Renal pelvis (tissue), 4 donors: ENCODE data around the gene SPATA13. TPM values are rescaled to one million over a fixed set of nuclear protein-coding genes. Genes with fewer than 3 reads are reported as not detected.
"Not testable (repeated sequence)": the region's sequence is repeated elsewhere in the genome, so short reads cannot be mapped to it uniquely, and the experiment has no call there.

Experiments used
- DNase-seq: peaks from one replicate; pipeline ENCODE4 v3.0.0-alpha.2; 2013
- polyA plus RNA-seq, 3 donors: library from polyadenylated mRNA; unstranded; fragments of 120-200 nt; gene quantifications; one replicate each; pipeline ENCODE4 v1.2.1, GENCODE V29; 2013; ENCODE audit not compliant: insufficient read length in 3 of 3

Gene SPATA13
- polyA plus RNA-seq, 3 donors, result 45.7 to 66.8 (median 65.9) TPM

- DNase-seq, result no peak
These were observed 148.0 kb downstream of the SPATA13 start for GRCh38 chr13:24308488-24309020.

- not testable (repeated sequence) for DNase-seq
These were observed 148.8 kb downstream of the SPATA13 start, which contains the start of gene C1QTNF9 for GRCh38 chr13:24309300-24309699. Gene C1QTNF9, plus strand, starts transcription at chr13:24309580. Its CDS starts 6,424 bp downstream, at chr13:24316004.

GRCh38 chr13:24313439-24313838 lies 152.9 kb downstream of the SPATA13 start:
- no peak for DNase-seq

- DNase-seq, result not testable (repeated sequence)
These were observed 157.3 kb downstream of the SPATA13 start for GRCh38 chr13:24317835-24318234.

GRCh38 chr13:24318878-24319277 lies 158.4 kb downstream of the SPATA13 start:
- not testable (repeated sequence) for DNase-seq

GRCh38 chr13:24319641-24320040 lies 159.1 kb downstream of the SPATA13 start:
- DNase-seq, result not testable (repeated sequence)

- DNase-seq, result not testable (repeated sequence)
These were observed 160.9 kb downstream of the SPATA13 start for GRCh38 chr13:24321416-24321815.

GRCh38 chr13:24322470-24322869 lies 161.9 kb downstream of the SPATA13 start:
- DNase-seq, result not testable (repeated sequence)

- no peak for DNase-seq
These were observed 162.7 kb downstream of the SPATA13 start for GRCh38 chr13:24323036-24323738.

GRCh38 chr13:24323739-24324075 lies 163.2 kb downstream of the SPATA13 start:
- DNase-seq, result no peak

GRCh38 chr13:24327598-24327997 lies 167.1 kb downstream of the SPATA13 start:
- not testable (repeated sequence) for DNase-seq

GRCh38 chr13:24328145-24328544 lies 167.6 kb downstream of the SPATA13 start:
- DNase-seq, result no peak

GRCh38 chr13:24338721-24339120 lies 178.2 kb downstream of the SPATA13 start:
- no peak for DNase-seq

GRCh38 chr13:24339937-24340607 lies 179.6 kb downstream of the SPATA13 start:
- no peak for DNase-seq

GRCh38 chr13:24340608-24340955 lies 180.1 kb downstream of the SPATA13 start:
- no peak for DNase-seq

GRCh38 chr13:24341439-24341838 lies 180.9 kb downstream of the SPATA13 start:
- DNase-seq, result no peak

- DNase-seq, result no peak
These were observed 187.9 kb downstream of the SPATA13 start for GRCh38 chr13:24348385-24348784.

GRCh38 chr13:24348797-24349515 lies 188.4 kb downstream of the SPATA13 start:
- DNase-seq, result no peak

- not testable (repeated sequence) for DNase-seq
These were observed 189.5 kb downstream of the SPATA13 start for GRCh38 chr13:24349778-24350664.

- no peak for DNase-seq
These were observed 190.9 kb downstream of the SPATA13 start for GRCh38 chr13:24351423-24351822.

- DNase-seq, result no peak
These were observed 193.2 kb downstream of the SPATA13 start for GRCh38 chr13:24353736-24354135.

GRCh38 chr13:24355103-24355502 lies 194.6 kb downstream of the SPATA13 start:
- DNase-seq, result no peak
